OCI-LY1 (cell line): ENCODE results near the gene ESRRA.

Experiments
- H2AFZ ChIP-seq: fragments of 200-600 bp; sonication (generic), shearing (Covaris generic); 2 replicates; pipeline ENCODE4 v1.6.0; 2014; ENCODE audit warnings: antibody characterized with exemption, mild to moderate bottlenecking, low read length
- H3F3A ChIP-seq: fragments of 200-600 bp; sonication (generic), shearing (Covaris generic); 2 replicates; pipeline ENCODE4 v1.6.0; 2014; ENCODE audit warnings: mild to moderate bottlenecking, antibody characterized with exemption, low read length, moderate library complexity; ENCODE audit not compliant: insufficient read depth
- H3K27ac ChIP-seq: fragments of 200-600 bp; sonication (generic); 2 replicates; pipeline ENCODE4 v1.5.1; 2014; ENCODE audit warnings: low read length, mixed run types, mild to moderate bottlenecking, low read depth; ENCODE audit not compliant: poor library complexity, severe bottlenecking
- H3K27me3 ChIP-seq: fragments of 200-600 bp; sonication (generic); 2 replicates; pipeline ENCODE4 v1.6.0; 2014; ENCODE audit warnings: antibody characterized with exemption, mild to moderate bottlenecking, low read length, moderate library complexity; ENCODE audit not compliant: insufficient read depth
- H3K36me3 ChIP-seq: fragments of 200-600 bp; sonication (generic); 2 replicates; pipeline ENCODE4 v1.6.1; 2014; ENCODE audit warnings: mild to moderate bottlenecking, antibody characterized with exemption, low read length, moderate library complexity, mixed read lengths; ENCODE audit not compliant: insufficient read depth
- H3K4me1 ChIP-seq: fragments of 200-600 bp; sonication (generic); 2 replicates; pipeline ENCODE4 v1.5.1; 2014; ENCODE audit warnings: mild to moderate bottlenecking, low read length, moderate library complexity; ENCODE audit not compliant: insufficient read depth, severe bottlenecking
- H3K4me2 ChIP-seq: fragments of 200-600 bp; sonication (generic), shearing (Covaris generic); 2 replicates; pipeline ENCODE4 v1.6.1; 2014; ENCODE audit warnings: low read length
- H3K4me3 ChIP-seq: fragments of 200-600 bp; sonication (generic); 2 replicates; pipeline ENCODE4 v1.5.1; 2014; ENCODE audit warnings: low read length, low read depth, mild to moderate bottlenecking, mixed read lengths; ENCODE audit not compliant: poor library complexity, severe bottlenecking
- H3K79me2 ChIP-seq: fragments of 200-600 bp; shearing (Covaris generic); 2 replicates; pipeline ENCODE4 v1.6.1; 2016; ENCODE audit warnings: mixed run types, low read length, mixed read lengths; ENCODE audit not compliant: insufficient read depth
- H3K9ac ChIP-seq: fragments of 200-600 bp; sonication (generic), shearing (Covaris generic); 2 replicates; pipeline ENCODE4 v1.6.1; 2014; ENCODE audit warnings: mild to moderate bottlenecking, low read length, mixed read lengths
- H3K9me2 ChIP-seq: fragments of 200-600 bp; sonication (generic), shearing (Covaris generic); 2 replicates; pipeline ENCODE4 v1.6.1; 2014; ENCODE audit warnings: low read depth, mild to moderate bottlenecking, low read length, mixed read lengths
- H3K9me3 ChIP-seq: fragments of 200-600 bp; shearing (Covaris generic); 2 replicates; pipeline ENCODE4 v1.6.1; 2014; ENCODE audit warnings: low read length, mixed read lengths
- H4K20me1 ChIP-seq: fragments of 200-600 bp; sonication (generic), shearing (Covaris generic); 2 replicates; pipeline ENCODE4 v1.6.0; 2016; ENCODE audit warnings: mild to moderate bottlenecking, low read length; ENCODE audit not compliant: insufficient read depth
- EZH2 ChIP-seq: fragments of 200-600 bp; sonication (generic), shearing (Covaris generic); IDR thresholded peaks from 2 replicates; pipeline ENCODE4 v1.8.0; 2017; ENCODE audit warnings: borderline replicate concordance, mixed run types, mild to moderate bottlenecking, antibody characterized with exemption, low read length, moderate library complexity, mixed read lengths
- TF ChIP-seq, protein P1 (sequence below): fragments of 200-600 bp; sonication (generic), shearing (Covaris generic); IDR thresholded peaks from 2 replicates; pipeline ENCODE4 v1.5.1; 2017; ENCODE audit warnings: mild to moderate bottlenecking, antibody characterized with exemption, low read length, moderate library complexity, mixed read lengths

ESRRA gene

DNA sequence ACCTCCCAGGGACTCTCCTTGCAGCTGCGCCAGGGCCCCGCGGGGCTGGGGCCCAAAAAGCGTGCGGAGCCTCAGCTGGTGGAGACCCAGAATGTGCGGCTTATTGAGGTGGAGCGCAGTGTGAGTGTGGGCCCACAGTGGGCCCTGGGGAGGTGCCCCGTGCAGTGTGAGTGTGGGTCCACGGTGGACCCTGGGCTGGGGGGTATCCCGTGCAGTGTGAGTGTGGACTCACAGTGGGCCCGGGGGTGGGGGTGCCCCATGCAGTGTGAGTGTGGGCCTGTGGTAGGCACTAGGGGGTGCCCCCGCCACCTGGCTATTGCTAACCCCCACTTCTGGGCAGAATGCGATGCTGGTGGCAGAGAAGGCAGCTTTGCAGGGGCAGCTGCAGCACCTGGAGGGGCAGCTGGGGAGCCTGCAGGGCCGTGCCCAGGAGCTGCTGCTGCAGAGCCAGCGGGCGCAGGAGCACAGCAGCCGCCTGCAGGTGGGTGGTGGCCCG lies 45.9 kb downstream of the ESRRA start:
- Histone ChIP-seq H3K4me3 (no peak overlapping the region), H3K4me2 (no peak overlapping the region), H3K27ac (no peak overlapping the region), H3K79me2 (no peaks in the 10 kb centered on the region), H3K36me3 (peaks cover 29% of the 10 kb centered on the region; the same call in 1 of the 2 replicates), H3K4me1 (no peaks in the 10 kb centered on the region), H3K9me3 (no peaks in the 10 kb centered on the region), H2AFZ (no peak overlapping the region), H3K9ac (no peak overlapping the region), H3K9me2 (no peaks in the 10 kb centered on the region), H4K20me1 (no peaks in the 10 kb centered on the region), H3F3A (no peaks in the 10 kb centered on the region), H3K27me3 (no peaks in the 10 kb centered on the region)
- no peak for TF ChIP-seq EZH2
- TF ChIP-seq, protein P1, sequence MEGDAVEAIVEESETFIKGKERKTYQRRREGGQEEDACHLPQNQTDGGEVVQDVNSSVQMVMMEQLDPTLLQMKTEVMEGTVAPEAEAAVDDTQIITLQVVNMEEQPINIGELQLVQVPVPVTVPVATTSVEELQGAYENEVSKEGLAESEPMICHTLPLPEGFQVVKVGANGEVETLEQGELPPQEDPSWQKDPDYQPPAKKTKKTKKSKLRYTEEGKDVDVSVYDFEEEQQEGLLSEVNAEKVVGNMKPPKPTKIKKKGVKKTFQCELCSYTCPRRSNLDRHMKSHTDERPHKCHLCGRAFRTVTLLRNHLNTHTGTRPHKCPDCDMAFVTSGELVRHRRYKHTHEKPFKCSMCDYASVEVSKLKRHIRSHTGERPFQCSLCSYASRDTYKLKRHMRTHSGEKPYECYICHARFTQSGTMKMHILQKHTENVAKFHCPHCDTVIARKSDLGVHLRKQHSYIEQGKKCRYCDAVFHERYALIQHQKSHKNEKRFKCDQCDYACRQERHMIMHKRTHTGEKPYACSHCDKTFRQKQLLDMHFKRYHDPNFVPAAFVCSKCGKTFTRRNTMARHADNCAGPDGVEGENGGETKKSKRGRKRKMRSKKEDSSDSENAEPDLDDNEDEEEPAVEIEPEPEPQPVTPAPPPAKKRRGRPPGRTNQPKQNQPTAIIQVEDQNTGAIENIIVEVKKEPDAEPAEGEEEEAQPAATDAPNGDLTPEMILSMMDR, result no peak

DNA sequence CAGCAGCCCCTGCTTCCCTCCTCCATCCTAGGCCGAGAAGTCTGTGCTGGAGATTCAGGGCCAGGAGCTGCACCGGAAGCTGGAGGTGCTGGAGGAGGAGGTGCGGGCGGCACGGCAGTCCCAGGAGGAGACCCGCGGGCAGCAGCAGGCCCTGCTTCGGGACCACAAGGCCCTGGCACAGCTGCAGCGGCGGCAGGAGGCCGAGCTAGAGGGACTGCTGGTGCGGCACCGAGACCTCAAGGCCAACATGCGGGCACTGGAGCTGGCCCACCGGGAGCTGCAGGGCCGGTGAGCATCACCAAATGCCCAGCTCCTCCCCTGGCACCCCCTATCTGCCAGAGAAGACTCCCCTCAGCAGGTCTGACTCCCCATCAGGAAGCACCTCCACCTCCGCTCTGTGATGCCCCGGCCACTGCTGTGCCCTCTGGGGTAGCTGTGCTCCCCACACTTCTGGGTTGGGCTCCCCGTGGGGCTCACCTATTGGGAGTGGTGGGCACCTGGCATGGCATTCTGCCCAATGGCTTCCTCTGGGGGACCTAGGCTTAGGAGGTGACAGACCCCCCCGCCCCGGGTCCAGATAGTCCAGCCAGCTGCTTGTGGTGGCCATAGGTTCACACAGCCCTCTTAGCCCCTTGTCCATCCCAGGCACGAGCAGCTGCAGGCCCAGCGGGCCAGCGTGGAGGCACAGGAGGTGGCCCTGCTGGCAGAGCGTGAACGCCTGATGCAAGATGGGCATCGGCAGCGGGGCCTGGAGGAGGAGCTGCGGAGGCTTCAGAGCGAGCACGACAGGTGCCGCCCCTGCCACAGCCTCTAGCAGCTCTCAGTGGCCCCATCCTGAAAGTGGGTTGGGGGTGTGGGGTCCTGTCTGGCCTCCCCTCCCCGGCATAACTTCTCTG lies 47.0 kb downstream of the ESRRA start:
- no peak overlapping the region for H3K9ac ChIP-seq
- H3K9me2 ChIP-seq, result no peaks in the 10 kb centered on the region
- peaks cover 27% of the 10 kb centered on the region; the same call in 1 of the 2 replicates for H3K36me3 ChIP-seq
- H3K27ac ChIP-seq, result no peak overlapping the region
- H3K79me2 ChIP-seq, result no peaks in the 10 kb centered on the region
- no peak for TF ChIP-seq EZH2
- TF ChIP-seq, protein P1, result no peak
- no peak overlapping the region for H3K4me2 ChIP-seq
- no peaks in the 10 kb centered on the region for H4K20me1 ChIP-seq
- no peaks in the 10 kb centered on the region for H3K9me3 ChIP-seq
- no peak overlapping the region for H2AFZ ChIP-seq
- H3K4me1 ChIP-seq, result no peaks in the 10 kb centered on the region
- no peaks in the 10 kb centered on the region for H3K27me3 ChIP-seq
- no peak overlapping the region for H3K4me3 ChIP-seq
- no peaks in the 10 kb centered on the region for H3F3A ChIP-seq

DNA sequence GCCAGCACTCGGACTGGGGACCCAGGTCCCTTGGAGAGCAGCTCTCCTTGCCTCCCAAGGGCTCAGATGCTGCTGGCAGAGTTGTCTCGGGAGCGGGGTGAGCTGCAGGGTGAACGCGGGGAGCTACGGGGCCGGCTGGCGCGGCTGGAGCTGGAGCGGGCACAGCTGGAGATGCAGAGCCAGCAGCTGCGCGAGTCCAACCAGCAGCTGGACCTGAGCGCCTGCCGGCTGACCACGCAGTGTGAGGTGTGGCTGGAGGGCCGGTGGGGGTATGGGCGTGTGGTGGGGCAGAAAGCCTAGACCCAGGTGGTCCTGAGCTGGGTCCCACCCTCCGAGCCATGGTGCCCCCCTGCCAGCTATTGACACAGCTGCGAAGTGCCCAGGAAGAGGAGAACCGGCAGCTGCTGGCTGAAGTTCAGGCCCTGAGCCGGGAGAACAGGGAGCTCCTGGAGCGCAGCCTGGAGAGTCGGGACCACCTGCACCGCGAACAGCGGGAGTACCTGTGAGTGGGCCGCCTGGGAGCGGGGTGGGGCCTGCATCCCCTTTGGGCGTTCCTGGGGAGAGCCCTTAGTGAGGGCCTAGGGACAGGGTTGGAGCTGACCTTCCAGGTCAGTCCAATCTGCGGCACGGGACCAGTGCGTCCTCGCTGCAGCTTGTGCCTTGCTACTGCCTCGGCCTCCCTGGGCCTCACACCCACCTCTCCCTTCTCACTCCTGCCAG lies 47.8 kb downstream of the ESRRA start:
- Histone ChIP-seq H2AFZ (no peak overlapping the region), H3K9me2 (no peaks in the 10 kb centered on the region), H3K9me3 (no peaks in the 10 kb centered on the region), H4K20me1 (no peaks in the 10 kb centered on the region), H3K27me3 (no peaks in the 10 kb centered on the region), H3F3A (no peaks in the 10 kb centered on the region), H3K9ac (no peak overlapping the region), H3K4me1 (peaks cover 4% of the 10 kb centered on the region), H3K79me2 (no peaks in the 10 kb centered on the region), H3K4me3 (no peak overlapping the region), H3K27ac (no peak overlapping the region), H3K4me2 (no peak overlapping the region), H3K36me3 (peaks cover 23% of the 10 kb centered on the region; the same call in 1 of the 2 replicates)
- no peak for TF ChIP-seq EZH2
- TF ChIP-seq, protein P1, result no peak
